ENCODE results near the gene PMF1. TPM values are rescaled to one million over a fixed set of nuclear protein-coding genes. Genes with fewer than 3 reads are reported as not detected.

The PMF1 gene
- total RNA-seq, 1 donor from 2014 or later: 19.3 TPM

- DNase-seq (ENCODE audit: low spot score): no peak
Measured at GRCh38 chr1:156266051-156266450, 53.2 kb downstream of the PMF1 start.

- DNase-seq (ENCODE audit: low spot score): no peak
Measured at GRCh38 chr1:156268336-156268735, 55.5 kb downstream of the PMF1 start.

- no peak for DNase-seq (ENCODE audit: low spot score)
Measured at GRCh38 chr1:156270314-156270713, 57.5 kb downstream of the PMF1 start.

- no peak for DNase-seq (ENCODE audit: low spot score)
Measured at GRCh38 chr1:156276532-156276931, 63.7 kb downstream of the PMF1 start.

- DNase-seq (ENCODE audit: low spot score): no peak
Measured at GRCh38 chr1:156276966-156277381, 64.2 kb downstream of the PMF1 start.

GRCh38 chr1:156279837-156280236, 67.0 kb downstream of the PMF1 start:
- no peak for DNase-seq (ENCODE audit: low spot score)

GRCh38 chr1:156281281-156281680, 68.5 kb downstream of the PMF1 start:
- DNase-seq (ENCODE audit: low spot score): no peak

- no peak for DNase-seq (ENCODE audit: low spot score)
Measured at GRCh38 chr1:156281693-156282478, 69.1 kb downstream of the PMF1 start.

- DNase-seq (ENCODE audit: low spot score): peak; percentile 99
Measured at GRCh38 chr1:156282479-156283222, 69.8 kb downstream of the PMF1 start, which contains the start of gene SMG5. TSS of gene SMG5 (minus strand) at chr1:156282825. CDS start at chr1:156282680, 145 bp downstream.

- no peak for DNase-seq (ENCODE audit: low spot score)
Measured at GRCh38 chr1:156283521-156283920, 70.7 kb downstream of the PMF1 start.

- peak; percentile 45 for DNase-seq (ENCODE audit: low spot score)
Measured at GRCh38 chr1:156284112-156284511, 71.3 kb downstream of the PMF1 start, which contains the start of gene TMEM79. TSS of gene TMEM79 (plus strand) at chr1:156284325. CDS start at chr1:156285227, 902 bp downstream.

- no peak for DNase-seq (ENCODE audit: low spot score)
Measured at GRCh38 chr1:156284757-156285156, 72.0 kb downstream of the PMF1 start.

GRCh38 chr1:156285437-156285836, 72.6 kb downstream of the PMF1 start:
- DNase-seq (ENCODE audit: low spot score): no peak

- DNase-seq (ENCODE audit: low spot score): no peak
Measured at GRCh38 chr1:156286061-156286460, 73.3 kb downstream of the PMF1 start.

Other genes starting within 250 kb of the PMF1 start
- gene ARHGEF2, start 234.5 kb upstream of the PMF1 start, total RNA-seq (ENCODE audit: insufficient read depth, low replicate concordance): 57.5 TPM
- 355 TPM for gene SSR2, start 192.1 kb upstream of the PMF1 start, total RNA-seq (ENCODE audit: insufficient read depth, low replicate concordance)
- gene UBQLN4, start 159.2 kb upstream of the PMF1 start, total RNA-seq (ENCODE audit: insufficient read depth, low replicate concordance): 5.3 TPM
- 17.6 TPM for gene LAMTOR2, start 158.2 kb upstream of the PMF1 start, total RNA-seq (ENCODE audit: insufficient read depth, low replicate concordance)
- gene RAB25, start 151.8 kb upstream of the PMF1 start, total RNA-seq (ENCODE audit: insufficient read depth, low replicate concordance): 2.2 TPM
- gene MEX3A, start 130.5 kb upstream of the PMF1 start, total RNA-seq (ENCODE audit: insufficient read depth, low replicate concordance): 4.6 TPM
- gene LMNA, start 98.3 kb upstream of the PMF1 start, total RNA-seq (ENCODE audit: insufficient read depth, low replicate concordance): 422 TPM
- 11.8 TPM for gene SEMA4A, start 59.4 kb upstream of the PMF1 start, total RNA-seq (ENCODE audit: insufficient read depth, low replicate concordance)
- 3.9 TPM for gene SLC25A44, start 18.9 kb upstream of the PMF1 start, total RNA-seq (ENCODE audit: insufficient read depth, low replicate concordance)
- gene BGLAP, start 29.2 kb downstream of the PMF1 start, total RNA-seq (ENCODE audit: insufficient read depth, low replicate concordance): not detected
- gene PAQR6, start 35.0 kb downstream of the PMF1 start, total RNA-seq (ENCODE audit: insufficient read depth, low replicate concordance): not detected
- 43.3 TPM for gene SMG5, start 69.8 kb downstream of the PMF1 start, total RNA-seq (ENCODE audit: insufficient read depth, low replicate concordance)
- gene TMEM79, start 71.3 kb downstream of the PMF1 start, total RNA-seq (ENCODE audit: insufficient read depth, low replicate concordance): 3.4 TPM
- 20.7 TPM for gene GLMP, start 82.7 kb downstream of the PMF1 start, total RNA-seq (ENCODE audit: insufficient read depth, low replicate concordance)
- gene VHLL, start 86.3 kb downstream of the PMF1 start, total RNA-seq (ENCODE audit: insufficient read depth, low replicate concordance): 6.0 TPM
- 240 TPM for gene CCT3, start 125.3 kb downstream of the PMF1 start, total RNA-seq (ENCODE audit: insufficient read depth, low replicate concordance)
- not detected for gene TSACC, start 125.5 kb downstream of the PMF1 start, total RNA-seq (ENCODE audit: insufficient read depth, low replicate concordance)
- not detected for gene RHBG, start 156.2 kb downstream of the PMF1 start, total RNA-seq (ENCODE audit: insufficient read depth, low replicate concordance)

Data from umbilical cord (tissue), 2 donors.